OCI-LY7 (cell line): ENCODE measurements around the gene MPC2.

Experiments
- EZH2phosphoT487 ChIP-seq: fragments of 200-600 bp; sonication (generic); IDR thresholded peaks from 2 replicates; pipeline ENCODE4 v1.6.1; 2018; ENCODE audit warnings: low read depth, borderline replicate concordance, mild to moderate bottlenecking, mixed run types, antibody characterized with exemption, low read length, moderate library complexity, mixed read lengths
- TF ChIP-seq, protein P1 (sequence below): fragments of 200-600 bp; sonication (generic); conservative IDR thresholded peaks from 2 replicates; pipeline ENCODE4 v1.5.1; 2014; ENCODE audit warnings: mild to moderate bottlenecking, antibody characterized with exemption, low read length, moderate library complexity, mixed read lengths

DNA sequence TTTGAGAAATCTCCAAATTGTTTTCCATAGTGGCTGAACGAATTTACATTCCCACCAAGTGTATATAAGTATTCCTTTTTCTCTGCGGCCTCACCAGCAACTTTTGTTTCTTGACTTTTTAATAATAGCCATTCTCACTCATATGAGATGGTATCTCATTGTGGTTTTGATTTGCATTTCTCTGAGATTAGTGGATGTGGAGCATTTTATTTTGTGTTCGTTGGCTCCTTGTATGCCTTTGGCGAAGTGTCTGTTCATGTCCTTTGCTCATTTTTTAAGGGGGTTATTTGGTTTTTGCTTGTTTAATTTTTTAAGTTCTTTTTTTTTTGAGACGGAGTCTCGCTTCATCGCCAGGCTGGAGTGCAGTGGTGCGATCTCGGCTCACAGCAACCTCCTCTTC lies 45.1 kb upstream of the MPC2 start:
- TF ChIP-seq, protein P1, sequence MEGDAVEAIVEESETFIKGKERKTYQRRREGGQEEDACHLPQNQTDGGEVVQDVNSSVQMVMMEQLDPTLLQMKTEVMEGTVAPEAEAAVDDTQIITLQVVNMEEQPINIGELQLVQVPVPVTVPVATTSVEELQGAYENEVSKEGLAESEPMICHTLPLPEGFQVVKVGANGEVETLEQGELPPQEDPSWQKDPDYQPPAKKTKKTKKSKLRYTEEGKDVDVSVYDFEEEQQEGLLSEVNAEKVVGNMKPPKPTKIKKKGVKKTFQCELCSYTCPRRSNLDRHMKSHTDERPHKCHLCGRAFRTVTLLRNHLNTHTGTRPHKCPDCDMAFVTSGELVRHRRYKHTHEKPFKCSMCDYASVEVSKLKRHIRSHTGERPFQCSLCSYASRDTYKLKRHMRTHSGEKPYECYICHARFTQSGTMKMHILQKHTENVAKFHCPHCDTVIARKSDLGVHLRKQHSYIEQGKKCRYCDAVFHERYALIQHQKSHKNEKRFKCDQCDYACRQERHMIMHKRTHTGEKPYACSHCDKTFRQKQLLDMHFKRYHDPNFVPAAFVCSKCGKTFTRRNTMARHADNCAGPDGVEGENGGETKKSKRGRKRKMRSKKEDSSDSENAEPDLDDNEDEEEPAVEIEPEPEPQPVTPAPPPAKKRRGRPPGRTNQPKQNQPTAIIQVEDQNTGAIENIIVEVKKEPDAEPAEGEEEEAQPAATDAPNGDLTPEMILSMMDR, result no peak
- TF ChIP-seq EZH2phosphoT487, result no peak
